ENCODE measurements around the gene TREML1.

The TREML1 gene

GRCh38 chr6:41177287-41177686 lies 23.1 kb upstream of the TREML1 start:
- DNase-seq: no peak

GRCh38 chr6:41176189-41176588 lies 22.0 kb upstream of the TREML1 start:
- no peak for DNase-seq

- DNase-seq: no peak
These were observed 20.9 kb upstream of the TREML1 start for GRCh38 chr6:41175084-41175483.

GRCh38 chr6:41174610-41175009 lies 20.5 kb upstream of the TREML1 start:
- DNase-seq: no peak

- DNase-seq: no peak
These were observed 17.8 kb upstream of the TREML1 start for GRCh38 chr6:41171908-41172307.

- no peak for DNase-seq
These were observed 16.5 kb upstream of the TREML1 start for GRCh38 chr6:41170547-41171160.

GRCh38 chr6:41167173-41167963 lies 13.2 kb upstream of the TREML1 start:
- DNase-seq: no peak

GRCh38 chr6:41164551-41165120 lies 10.5 kb upstream of the TREML1 start:
- no peak for DNase-seq

GRCh38 chr6:41163419-41163717 lies 9.2 kb upstream of the TREML1 start:
- no peak for DNase-seq

GRCh38 chr6:41162687-41163418 lies 8.7 kb upstream of the TREML1 start, which contains the start of gene TREM2:
TSS of gene TREM2 (minus strand) at chr6:41163116. CDS start at chr6:41163082, 34 bp downstream.
- no peak for DNase-seq

GRCh38 chr6:41161851-41162552 lies 7.9 kb upstream of the TREML1 start:
- DNase-seq: no peak

GRCh38 chr6:41161380-41161779 lies 7.2 kb upstream of the TREML1 start:
- DNase-seq: no peak

- DNase-seq: no peak
These were observed 6.8 kb upstream of the TREML1 start for GRCh38 chr6:41160933-41161332.

GRCh38 chr6:41159415-41160082 lies 5.4 kb upstream of the TREML1 start:
- DNase-seq: no peak

- no peak for DNase-seq
These were observed 3.2 kb upstream of the TREML1 start for GRCh38 chr6:41157323-41157722.

- no peak for DNase-seq
These were observed 2.6 kb upstream of the TREML1 start for GRCh38 chr6:41156771-41157170.

GRCh38 chr6:41156001-41156400 lies 1.9 kb upstream of the TREML1 start:
- no peak for DNase-seq

- no peak for DNase-seq
These were observed 1.1 kb upstream of the TREML1 start for GRCh38 chr6:41155132-41155805.

- DNase-seq: no peak
These were observed 696 bp downstream of the TREML1 start for GRCh38 chr6:41153451-41153850.

- DNase-seq: no peak
These were observed 3.5 kb downstream of the TREML1 start for GRCh38 chr6:41150671-41151070.

- DNase-seq: no peak
These were observed 6.2 kb downstream of the TREML1 start for GRCh38 chr6:41147917-41148316.

- no peak for DNase-seq
These were observed 17.2 kb downstream of the TREML1 start for GRCh38 chr6:41136911-41137310.
